Left colon (tissue), 2 donors: ENCODE measurements around the gene IFITM10. TPM values are rescaled to one million over a fixed set of nuclear protein-coding genes. Genes with fewer than 3 reads are reported as not detected.
"Not testable (repeated sequence)": the region's sequence is repeated elsewhere in the genome, so short reads cannot be mapped to it uniquely, and the experiment has no call there.

Experiments
- ATAC-seq: fragments of 200-7000 bp; cut with Tn5 transposase; one replicate; pipeline ENCODE4 v1.9.1; 2020; ENCODE audit warnings: mild to moderate bottlenecking, moderate library complexity
- DNase-seq, 2 donors: peaks; one replicate each; pipeline ENCODE4 v3.0.0-alpha.2; 2020
- intact Hi-C, 2 donors: fragments of 100-400 bp; cut with DNase I in 1 of 2; cut with micrococcal nuclease in 1 of 2; formaldehyde crosslinking; loops; one replicate each; pipeline versions ENCODE4 v1.11.2 to v1.14.0; 2022; cut with DNase I, micrococcal nuclease
- total RNA-seq, 2 donors: library from RNA; stranded (reverse); fragmentation: NEBNext Ultra II Directional; extraction: Animal tissue kit (Norgen Biotek cat#: 25700); gene quantifications; one replicate each; pipeline ENCODE4 v1.2.1, GENCODE V29; 2021
- donor health status: DM: no; HTN: no; CAD: no.
- donor health status: DM: yes; HTN: yes; CAD: no.

IFITM10 gene
- total RNA-seq, 2 donors from 2014 or later: 0.87 to 1.7 TPM

- DNase-seq, ATAC-seq: not testable (repeated sequence)
These were observed 60.9 kb downstream of the IFITM10 start for GRCh38 chr11:1689250-1690166.

GRCh38 chr11:1688336-1688947 is 62.0 kb downstream of the IFITM10 start:
- intact Hi-C loops, ATAC-seq, DNase-seq: not testable (repeated sequence)

More at GRCh38 chr11:1689250-1690166, 60.9 kb downstream of the IFITM10 start:
- intact Hi-C loops: loop anchor here in 1 of 2 donors (5.0 kb wide), 1 partner anchor 143 kb away; the partner anchor contains the start of gene SYT8

GRCh38 chr11:1686220-1686619 is 64.2 kb downstream of the IFITM10 start:
- DNase-seq, intact Hi-C loops, ATAC-seq: not testable (repeated sequence)

- intact Hi-C loops, DNase-seq, ATAC-seq: not testable (repeated sequence)
These were observed 65.2 kb downstream of the IFITM10 start for GRCh38 chr11:1684886-1685874.

- ATAC-seq, DNase-seq, intact Hi-C loops: not testable (repeated sequence)
These were observed 66.4 kb downstream of the IFITM10 start for GRCh38 chr11:1683904-1684572.

- ATAC-seq, intact Hi-C loops, DNase-seq: not testable (repeated sequence)
These were observed 67.2 kb downstream of the IFITM10 start for GRCh38 chr11:1683216-1683615.

Other genes with a start within 250 kb of the IFITM10 start
- gene DUSP8, start 178.3 kb downstream of the IFITM10 start, total RNA-seq: 10 to 100 TPM; 27.2 to 45.0 TPM
- not detected for gene KRTAP5-1, start 165.3 kb downstream of the IFITM10 start, total RNA-seq
- not detected for gene KRTAP5-2, start 152.3 kb downstream of the IFITM10 start, total RNA-seq
- gene KRTAP5-3, start 142.1 kb downstream of the IFITM10 start, total RNA-seq: not detected
- gene KRTAP5-4, start 128.5 kb downstream of the IFITM10 start, total RNA-seq: not detected
- under 1 TPM; 0.28 to 0.43 TPM for gene KRTAP5-5, start 120.8 kb downstream of the IFITM10 start, total RNA-seq
- gene KRTAP5-6, start 53.4 kb downstream of the IFITM10 start, total RNA-seq: not detected
- 1,000 to 10,000 TPM; 1,016 to 1,279 TPM for gene CTSD, start 13.3 kb upstream of the IFITM10 start, total RNA-seq
- 1 to 10 TPM in 1 of 2 donors, under 1 TPM in 1; 0.75 to 4.6 TPM for gene SYT8, start 84.4 kb upstream of the IFITM10 start, total RNA-seq
- under 1 TPM in 1 of 2 donors, not detected in 1; 0.92 TPM for gene TNNI2, start 88.4 kb upstream of the IFITM10 start, total RNA-seq
- 10 to 100 TPM in 1 of 2 donors, 1 to 10 TPM in 1; 9.9 to 28.6 TPM for gene LSP1, start 102.5 kb upstream of the IFITM10 start, total RNA-seq
- gene PRR33, start 141.3 kb upstream of the IFITM10 start, total RNA-seq: not detected
- gene TNNT3, start 169.1 kb upstream of the IFITM10 start, total RNA-seq: under 1 TPM in 1 of 2 donors, not detected in 1; 0.73 TPM
- gene MRPL23, start 196.7 kb upstream of the IFITM10 start, total RNA-seq: 10 to 100 TPM; 65.8 to 79.0 TPM
- 10 to 100 TPM in 1 of 2 donors, 1 to 10 TPM in 1; 7.4 to 14.2 TPM for gene H19, start 247.2 kb upstream of the IFITM10 start, total RNA-seq